HEK293 (cell line): Measurements from ENCODE around the gene CD86.

ENCODE experiments used
- CTCF ChIP-seq: fragments of 450-650 bp; formaldehyde crosslinking; IDR thresholded peaks from 2 replicates; pipeline ENCODE4 v1.5.1; 2016; ENCODE audit warnings: missing biosample characterization, missing genetic modification characterization
- ZBTB11 ChIP-seq: fragments of 450-650 bp; formaldehyde crosslinking; conservative IDR thresholded peaks from 2 replicates; pipeline ENCODE4 v1.5.1; 2016; ENCODE audit warnings: low read depth, missing biosample characterization, missing genetic modification characterization
- ZNF155 ChIP-seq: fragments of 450-650 bp; formaldehyde crosslinking; IDR thresholded peaks from 2 replicates; pipeline ENCODE4 v1.5.1; 2016; ENCODE audit warnings: missing biosample characterization, missing genetic modification characterization
- ZNF423 ChIP-seq: fragments of 450-650 bp; formaldehyde crosslinking; IDR thresholded peaks from 2 replicates; pipeline ENCODE4 v1.5.1; 2016; ENCODE audit warnings: missing biosample characterization, missing genetic modification characterization

- TF ChIP-seq ZBTB11 (no peak), ZNF423 (tag by site-specific recombination) (no peak), CTCF (tag by site-specific recombination) (no peak), ZNF155 (tag by site-specific recombination) (no peak)
These were observed 68.7 kb downstream of the CD86 start for GRCh38 chr3:122123850-122124249.
